Cardiac fibroblast (primary cell): ENCODE data around the gene KMT2E.

Source experiments
- DNase-seq, 2 donors: peaks; one replicate each; pipeline versions ENCODE4 v3.0.0 to v3.0.0-alpha.2; 2010; ENCODE audit warnings: low read depth in 2 of 2
- H3K4me3 ChIP-seq, 2 donors: replicated peaks in 1 of 2; 1 replicate in 1 of 2; 2 replicates in 1 of 2; pipeline ENCODE4 v1.5.1; 2011; ENCODE audit warnings: low read depth in 2 of 2, low read length in 2 of 2, mild to moderate bottlenecking in 2 of 2, moderate library complexity in 1 of 2
- TF ChIP-seq, protein P1 (sequence below): IDR thresholded peaks from one replicate; pipeline ENCODE4 v1.5.1; 2011; ENCODE audit warnings: low read depth, mild to moderate bottlenecking, low read length, inconsistent platforms

The KMT2E gene

DNA sequence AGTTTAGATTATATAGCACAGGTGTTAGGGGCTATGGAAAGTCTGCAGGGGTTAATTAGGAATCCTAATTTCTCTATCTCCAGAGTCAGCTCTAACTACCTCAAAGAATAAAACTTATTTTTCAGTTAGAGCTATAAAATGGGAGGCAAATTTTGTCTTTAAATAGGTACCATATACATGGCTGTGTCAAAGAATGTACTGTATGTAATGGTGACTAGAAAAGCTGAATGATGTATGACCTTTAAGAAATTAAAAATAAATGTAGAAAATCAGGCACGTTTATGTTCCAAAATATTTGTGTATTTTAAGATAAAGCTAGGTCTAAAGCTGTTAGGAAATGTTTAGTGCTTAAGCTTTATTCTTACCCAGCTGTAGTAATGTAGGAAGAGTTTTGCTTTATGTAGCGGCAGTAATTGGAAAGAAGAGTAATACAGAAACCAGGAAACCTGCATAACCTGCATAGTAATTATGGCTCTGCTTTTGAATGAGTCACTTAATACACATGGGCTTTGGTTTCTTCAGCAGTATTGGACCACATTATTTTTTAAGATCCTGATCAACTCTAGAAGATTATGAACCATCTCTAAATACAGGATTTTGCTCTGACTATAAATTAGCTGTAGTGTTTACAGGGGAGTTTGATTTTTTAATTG, 85.0 kb downstream of the KMT2E start:
- TF ChIP-seq, protein P1, sequence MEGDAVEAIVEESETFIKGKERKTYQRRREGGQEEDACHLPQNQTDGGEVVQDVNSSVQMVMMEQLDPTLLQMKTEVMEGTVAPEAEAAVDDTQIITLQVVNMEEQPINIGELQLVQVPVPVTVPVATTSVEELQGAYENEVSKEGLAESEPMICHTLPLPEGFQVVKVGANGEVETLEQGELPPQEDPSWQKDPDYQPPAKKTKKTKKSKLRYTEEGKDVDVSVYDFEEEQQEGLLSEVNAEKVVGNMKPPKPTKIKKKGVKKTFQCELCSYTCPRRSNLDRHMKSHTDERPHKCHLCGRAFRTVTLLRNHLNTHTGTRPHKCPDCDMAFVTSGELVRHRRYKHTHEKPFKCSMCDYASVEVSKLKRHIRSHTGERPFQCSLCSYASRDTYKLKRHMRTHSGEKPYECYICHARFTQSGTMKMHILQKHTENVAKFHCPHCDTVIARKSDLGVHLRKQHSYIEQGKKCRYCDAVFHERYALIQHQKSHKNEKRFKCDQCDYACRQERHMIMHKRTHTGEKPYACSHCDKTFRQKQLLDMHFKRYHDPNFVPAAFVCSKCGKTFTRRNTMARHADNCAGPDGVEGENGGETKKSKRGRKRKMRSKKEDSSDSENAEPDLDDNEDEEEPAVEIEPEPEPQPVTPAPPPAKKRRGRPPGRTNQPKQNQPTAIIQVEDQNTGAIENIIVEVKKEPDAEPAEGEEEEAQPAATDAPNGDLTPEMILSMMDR, result no peak
- peak in 1 of 2 donors; percentile 38 for DNase-seq
- H3K4me3 ChIP-seq, result no peak overlapping the region

DNA sequence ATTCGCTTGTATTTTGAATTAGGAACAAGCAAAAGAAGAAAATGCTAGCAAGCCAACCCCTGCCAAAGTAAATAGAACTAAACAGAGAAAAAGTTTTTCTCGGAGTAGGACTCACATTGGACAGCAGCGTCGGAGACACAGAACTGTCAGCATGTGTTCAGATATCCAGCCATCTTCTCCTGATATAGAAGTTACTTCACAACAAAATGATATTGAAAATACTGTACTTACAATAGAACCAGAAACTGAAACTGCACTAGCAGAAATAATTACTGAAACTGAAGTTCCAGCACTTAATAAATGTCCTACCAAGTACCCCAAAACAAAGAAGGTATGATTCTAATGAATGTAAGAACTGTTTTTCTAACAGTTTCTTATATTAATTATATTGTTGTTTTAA, 87.9 kb downstream of the KMT2E start:
- no peak overlapping the region for H3K4me3 ChIP-seq
- DNase-seq, result peak in 1 of 2 donors; percentile 28
- TF ChIP-seq, protein P1, result no peak

DNA sequence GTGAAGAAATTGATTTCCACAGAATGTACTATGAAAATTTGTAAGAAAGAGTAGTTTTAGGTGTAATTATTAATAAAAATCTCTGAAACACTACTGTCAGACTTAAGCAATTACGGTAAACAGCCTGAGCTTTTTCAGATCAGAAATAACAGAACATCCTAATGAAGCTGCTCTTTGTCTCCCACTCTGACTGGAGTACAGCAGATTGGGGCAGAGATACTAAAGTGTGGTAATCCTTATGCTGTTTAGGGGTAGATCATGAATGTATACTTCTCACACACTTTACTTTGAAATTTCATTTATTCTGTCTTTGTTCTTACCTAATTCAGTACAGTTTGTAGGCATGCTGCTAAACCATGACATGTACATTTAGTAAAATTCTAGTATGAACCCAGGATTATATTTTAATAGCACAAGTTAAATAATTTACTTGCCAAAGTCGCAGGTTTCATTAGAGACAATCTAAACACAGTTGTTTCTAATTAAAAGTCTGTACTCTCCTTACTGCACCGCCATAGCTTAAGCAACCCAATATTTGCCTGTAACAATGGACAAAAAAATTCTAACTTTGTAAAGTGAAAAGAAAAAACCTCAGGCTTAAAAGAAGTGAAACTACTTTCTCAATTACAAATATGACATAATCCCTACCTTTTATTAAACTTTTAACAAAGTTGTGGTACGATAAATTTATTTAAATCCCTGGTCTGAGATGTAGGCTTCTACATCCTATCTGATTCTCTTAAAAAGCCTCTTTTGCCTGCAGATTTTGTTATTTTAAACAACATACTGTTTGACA, 88.8 kb downstream of the KMT2E start:
- TF ChIP-seq, protein P1, result no peak
- DNase-seq, result no peak
- H3K4me3 ChIP-seq, result no peak overlapping the region

DNA sequence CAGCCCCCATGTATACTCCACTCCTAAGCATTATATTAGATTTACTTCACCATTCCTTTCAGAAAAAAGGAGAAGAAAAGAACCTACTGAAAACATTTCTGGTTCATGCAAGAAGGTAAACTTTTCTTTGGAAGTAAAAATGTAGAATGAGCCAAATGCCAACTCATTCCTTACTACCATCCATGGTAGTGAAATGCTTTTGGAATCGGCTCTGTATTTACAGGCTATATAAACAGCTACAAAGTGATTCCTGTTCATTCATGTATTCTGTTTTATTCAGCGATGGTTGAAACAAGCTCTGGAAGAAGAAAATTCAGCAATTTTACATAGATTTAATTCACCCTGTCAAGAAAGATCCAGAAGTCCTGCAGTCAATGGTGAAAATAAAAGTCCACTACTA, 91.6 kb downstream of the KMT2E start:
- TF ChIP-seq, protein P1, result no peak
- no peak overlapping the region for H3K4me3 ChIP-seq
- no peak for DNase-seq

DNA sequence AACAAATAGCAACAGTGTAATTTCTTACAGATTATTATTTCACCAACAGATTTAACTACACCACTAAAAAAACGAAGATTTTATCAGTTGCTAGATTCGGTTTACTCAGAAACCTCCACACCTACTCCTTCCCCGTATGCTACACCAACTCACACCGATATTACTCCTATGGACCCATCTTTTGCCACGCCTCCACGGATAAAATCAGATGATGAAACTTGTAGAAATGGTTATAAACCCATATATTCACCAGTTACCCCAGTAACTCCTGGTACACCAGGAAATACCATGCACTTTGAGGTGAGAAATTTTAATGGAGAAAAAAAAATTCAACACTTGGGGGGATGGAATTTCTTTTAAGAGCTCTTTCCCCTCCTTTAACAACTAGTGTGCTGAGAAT, 92.5 kb downstream of the KMT2E start:
- no peak for DNase-seq

DNA sequence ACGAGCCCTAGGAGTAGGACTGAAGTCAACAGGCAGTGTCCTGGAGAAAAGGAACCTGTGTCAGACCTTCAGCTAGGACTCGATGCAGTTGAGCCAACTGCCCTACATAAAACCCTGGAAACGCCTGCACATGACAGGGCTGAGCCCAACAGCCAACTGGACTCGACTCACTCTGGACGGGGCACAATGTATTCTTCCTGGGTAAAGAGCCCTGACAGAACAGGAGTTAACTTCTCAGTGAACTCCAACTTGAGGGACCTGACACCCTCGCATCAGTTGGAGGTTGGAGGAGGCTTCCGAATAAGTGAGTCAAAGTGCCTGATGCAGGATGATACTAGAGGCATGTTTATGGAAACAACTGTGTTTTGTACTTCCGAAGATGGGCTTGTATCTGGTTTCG, 93.5 kb downstream of the KMT2E start:
- H3K4me3 ChIP-seq, result no peak overlapping the region
- DNase-seq, result no peak
- TF ChIP-seq, protein P1, result no peak

More for the DNA sequence above, 92.5 kb downstream of the KMT2E start:
- TF ChIP-seq, protein P1, result no peak
- no peak overlapping the region for H3K4me3 ChIP-seq
